SK-MEL-5 (cell line): ENCODE measurements around the gene ZBTB7C. TPM values are rescaled to one million over a fixed set of nuclear protein-coding genes. Genes with fewer than 3 reads are reported as not detected.

Experiments used
- DNase-seq: peaks from one replicate; pipeline ENCODE4 v3.0.0-alpha.2; 2016; ENCODE audit warnings: low read depth, low spot score
- in situ Hi-C: cut with HindIII; loops from 2 replicates; pipeline ENCODE4 v1.10.0; 2016; ENCODE audit warnings: low sequenced_read_pairs, high pct_unique_total_duplicates, low pct_unique_long_range_greater_than_20kb
- total RNA-seq: library from RNA; depleted of rRNA; stranded (reverse); fragments of >200 nt; shearing (Covaris generic); gene quantifications from 2 replicates; pipeline ENCODE4 v1.2.3, GENCODE V29; 2014

The ZBTB7C gene
- total RNA-seq, 1 experiment from 2014 or later, result not detected

DNA sequence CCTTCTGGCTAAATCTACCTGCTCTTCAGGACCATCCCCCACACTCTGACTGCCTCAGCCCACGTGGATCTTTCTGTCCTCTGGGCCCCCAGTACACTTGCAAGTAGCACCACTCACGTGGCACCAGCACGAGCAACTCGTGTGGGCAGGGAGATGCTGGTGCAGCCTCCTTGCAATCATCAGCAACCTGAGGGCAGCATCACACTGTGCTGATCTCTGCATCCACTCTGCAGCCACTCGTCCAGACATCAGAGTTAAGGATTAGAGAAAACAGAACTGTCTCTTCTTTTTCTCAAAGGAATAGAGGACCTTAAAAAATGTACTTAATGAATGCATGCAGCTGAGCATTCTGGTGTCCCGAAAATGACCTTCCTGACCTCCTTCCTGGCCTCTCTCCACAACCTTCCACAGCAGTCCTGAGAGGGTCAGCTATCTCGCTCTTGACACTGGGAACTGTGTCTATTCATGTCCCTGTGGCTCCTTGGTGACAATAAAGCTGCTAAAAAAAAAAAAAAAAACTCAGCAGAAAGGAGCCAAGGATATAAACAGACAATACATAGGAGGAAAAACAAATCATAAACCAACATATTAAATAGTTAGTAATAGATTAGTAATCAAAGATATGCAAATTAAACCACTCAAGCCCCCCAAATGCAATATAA, 145.9 kb downstream of the ZBTB7C start:
- in situ Hi-C loops, result no loop called here
- no peak for DNase-seq

DNA sequence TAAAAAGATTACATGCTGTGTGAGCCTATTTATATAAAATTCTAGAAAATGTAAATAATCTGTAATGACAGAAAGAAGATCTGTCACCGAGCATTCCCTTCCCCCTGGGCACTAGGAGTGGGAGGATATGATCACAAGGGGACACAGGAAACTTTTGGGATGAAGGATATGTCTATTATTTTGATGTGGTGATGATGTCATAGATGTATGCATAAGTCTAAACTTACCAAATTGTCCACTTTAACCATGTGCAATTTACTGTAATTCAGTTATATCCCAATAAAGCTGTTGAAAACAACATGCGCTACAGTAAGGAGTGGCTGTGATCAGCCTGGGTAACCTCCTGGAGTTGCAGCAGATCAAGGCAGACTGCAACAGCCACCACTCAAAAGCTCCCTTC, 148.9 kb downstream of the ZBTB7C start:
- in situ Hi-C loops, result no loop called here
- DNase-seq, result no peak

DNA sequence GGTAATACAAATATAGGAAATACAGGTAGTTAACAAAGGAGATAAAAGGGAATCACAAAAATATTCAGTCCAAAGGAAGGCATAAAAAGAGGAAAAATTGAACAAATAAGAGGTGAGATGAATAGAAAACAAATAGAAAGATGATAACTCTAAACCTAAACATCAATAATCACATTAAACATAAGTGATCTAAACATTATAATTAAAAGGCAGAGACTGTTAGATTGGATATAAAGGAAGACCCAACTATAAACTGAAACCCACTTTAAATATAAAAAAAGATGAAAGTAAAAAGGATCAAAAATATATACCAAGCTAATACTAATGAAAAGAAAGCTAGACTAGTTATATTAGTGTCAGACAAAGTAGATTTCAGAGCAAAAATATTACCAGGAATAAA, 152.3 kb downstream of the ZBTB7C start:
- no peak for DNase-seq
- in situ Hi-C loops, result no loop called here

DNA sequence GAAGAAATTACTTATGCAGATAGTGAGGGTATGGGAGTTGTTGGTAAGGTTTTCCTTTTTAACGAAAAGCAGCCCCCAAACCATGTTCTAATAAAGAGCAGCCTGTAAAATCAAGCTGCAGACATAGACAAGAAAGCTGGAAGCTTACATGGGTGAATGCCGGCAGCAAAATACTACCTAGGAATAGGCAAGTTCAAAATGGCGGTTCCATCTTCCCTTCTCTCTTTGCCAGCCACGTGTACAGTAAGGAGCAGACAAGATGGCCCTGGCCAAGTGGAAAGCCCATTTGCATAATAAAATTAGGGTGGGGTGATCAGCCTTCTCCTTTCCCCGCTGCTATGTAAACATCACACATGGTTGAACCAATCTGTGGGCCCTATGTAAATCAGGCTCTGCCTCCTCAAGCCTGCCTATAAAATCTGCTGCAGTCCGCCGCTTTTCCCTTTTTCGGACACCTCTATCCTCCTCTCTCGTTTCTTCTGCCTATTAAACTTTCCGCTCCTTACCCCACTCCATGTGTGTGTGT, 155.0 kb downstream of the ZBTB7C start:
- in situ Hi-C loops, result no loop called here
- DNase-seq, result no peak

DNA sequence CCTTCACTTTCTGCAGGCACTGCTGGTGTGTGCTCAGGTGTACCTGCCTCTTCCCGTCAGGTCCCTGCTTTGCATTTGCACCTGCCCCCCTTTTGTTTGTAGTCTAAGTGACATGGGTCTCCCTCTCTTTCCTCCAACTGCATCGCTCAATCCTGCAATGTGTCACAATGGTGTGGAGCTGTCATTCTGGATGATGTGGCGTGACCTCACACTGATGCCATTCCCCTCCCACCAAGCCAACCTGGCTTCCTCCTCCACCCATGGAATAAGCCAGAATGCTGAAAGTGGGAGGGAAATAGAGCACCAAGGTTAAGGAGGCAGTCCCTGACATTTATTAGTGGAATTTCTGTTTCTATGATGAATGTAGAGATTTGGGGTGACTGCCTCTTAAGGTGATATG, 156.7 kb downstream of the ZBTB7C start:
- in situ Hi-C loops, result no loop called here

DNA sequence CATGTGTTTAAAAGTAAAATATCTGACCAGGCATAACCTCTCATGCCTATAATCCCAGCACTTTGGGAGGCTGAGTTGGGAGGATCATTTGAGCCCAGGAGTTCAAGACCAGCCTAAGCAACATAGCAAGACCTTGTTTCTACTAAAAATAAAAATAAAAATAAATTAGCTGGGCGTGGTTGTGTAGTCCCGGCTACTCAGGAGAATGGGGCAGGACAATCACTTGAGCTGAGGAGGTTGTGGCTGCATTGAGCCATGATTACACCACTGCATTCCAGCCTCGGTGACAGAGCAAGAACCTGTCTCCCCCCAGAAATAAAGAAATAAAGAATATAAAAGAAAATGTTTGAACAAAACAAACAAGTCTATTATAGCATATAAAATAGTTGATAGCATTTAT, 158.3 kb downstream of the ZBTB7C start:
- in situ Hi-C loops, result no loop called here

More for the DNA sequence above, 156.7 kb downstream of the ZBTB7C start:
- no peak for DNase-seq

DNA sequence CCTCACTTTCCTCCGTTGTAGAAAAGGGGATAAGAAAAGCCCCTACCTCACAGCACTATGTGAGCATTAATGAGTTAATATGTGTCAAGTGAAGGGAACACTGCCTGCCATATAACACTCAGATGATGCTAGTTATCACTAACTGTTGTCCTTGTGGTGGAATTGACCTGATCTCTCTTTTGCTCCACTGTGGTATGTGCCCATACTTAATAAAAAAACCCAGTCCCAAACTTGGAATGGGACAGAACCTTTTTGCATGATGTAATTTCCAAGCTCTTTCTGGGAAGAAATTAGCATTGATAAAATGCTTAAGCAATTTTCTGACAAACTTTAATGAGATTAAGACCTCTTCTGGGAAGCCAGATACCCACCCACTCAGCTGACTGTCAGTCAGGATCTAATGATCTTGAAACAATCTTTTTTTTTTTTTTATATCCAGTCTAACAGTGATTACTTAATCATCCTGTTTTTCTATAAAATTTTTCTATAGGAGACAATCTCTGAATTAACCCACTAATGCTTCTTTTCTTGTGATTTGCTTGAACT, 158.7 kb downstream of the ZBTB7C start:
- in situ Hi-C loops, result no loop called here
- no peak for DNase-seq

More for the DNA sequence above, 158.3 kb downstream of the ZBTB7C start:
- no peak for DNase-seq

DNA sequence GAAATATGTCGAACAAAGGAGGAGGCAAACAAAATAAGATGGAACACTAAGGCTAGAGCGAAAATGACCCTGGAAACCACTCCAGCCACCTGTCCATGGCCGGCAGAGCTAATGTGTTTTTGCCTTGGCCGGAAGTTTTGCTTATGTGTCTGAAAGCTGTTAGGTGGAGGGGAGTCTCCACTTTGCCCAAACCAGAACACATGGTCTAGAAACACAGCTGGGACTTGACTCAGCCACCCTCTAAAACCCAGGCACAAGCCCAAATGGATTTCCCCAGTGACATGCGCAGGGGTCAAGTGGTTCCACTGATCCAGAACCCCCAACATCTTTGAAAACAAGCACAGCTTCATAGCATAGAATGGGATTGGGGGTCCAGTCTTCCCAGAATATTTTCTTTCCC, 159.3 kb downstream of the ZBTB7C start:
- no peak for DNase-seq
- in situ Hi-C loops, result no loop called here

DNA sequence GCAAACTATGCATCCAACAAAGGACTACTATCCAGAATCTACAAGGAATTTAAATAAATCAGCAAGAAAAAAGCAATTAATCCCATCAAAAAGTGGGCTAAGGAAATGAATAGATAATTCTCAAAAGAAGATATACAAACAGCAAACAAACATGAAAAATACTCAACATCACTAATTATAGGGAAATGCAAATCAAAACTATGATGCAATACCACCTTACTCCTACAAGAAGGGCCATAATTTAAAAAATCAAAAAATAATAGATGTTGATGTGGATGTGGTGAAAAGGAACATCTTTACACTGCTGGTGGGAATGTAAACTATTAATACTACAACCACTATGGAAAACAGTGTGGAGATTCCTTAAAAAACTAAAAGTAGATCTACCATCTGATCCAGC, 164.7 kb downstream of the ZBTB7C start:
- in situ Hi-C loops, result no loop called here
- no peak for DNase-seq

DNA sequence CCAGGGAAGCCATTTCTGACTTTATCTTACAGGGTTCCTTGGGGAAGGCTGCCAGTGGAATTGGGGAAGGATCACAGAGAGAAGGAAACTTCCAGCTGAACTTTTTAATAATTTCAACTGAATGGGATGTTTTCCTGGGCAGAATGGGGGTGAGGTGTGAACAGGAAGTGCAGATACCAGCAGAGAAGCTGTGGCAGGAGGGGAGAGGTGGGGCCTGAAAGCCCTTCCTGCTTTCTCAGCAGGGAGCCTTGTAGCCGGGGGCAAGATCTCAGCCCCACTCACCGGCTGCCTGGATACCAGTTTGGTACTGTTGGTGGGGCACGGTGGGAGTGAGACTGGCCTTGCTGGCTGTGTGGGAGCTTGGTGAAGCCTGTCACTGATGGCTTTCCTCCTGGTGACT, 170.5 kb downstream of the ZBTB7C start:
- in situ Hi-C loops, result no loop called here
- no peak for DNase-seq

DNA sequence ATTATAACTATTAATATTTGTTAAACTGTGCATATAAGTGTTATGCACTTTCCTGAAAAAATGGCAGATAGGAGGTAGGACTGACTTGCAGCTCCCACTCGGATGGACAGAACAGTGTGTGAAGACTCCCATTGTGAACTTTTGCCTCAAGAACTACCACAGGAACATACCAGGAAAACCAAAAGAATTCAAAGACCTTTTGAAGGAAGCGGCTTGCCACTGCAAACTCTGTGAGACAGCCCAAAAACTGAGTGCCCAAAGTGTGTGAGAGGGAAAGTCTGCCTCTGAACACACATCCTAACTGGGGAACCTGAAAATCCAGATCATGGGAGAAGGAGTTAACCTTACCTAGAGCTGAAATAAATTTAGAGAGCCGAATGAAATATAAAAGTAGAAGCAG, 171.0 kb downstream of the ZBTB7C start:
- in situ Hi-C loops, result no loop called here
- peak; percentile 22 for DNase-seq

DNA sequence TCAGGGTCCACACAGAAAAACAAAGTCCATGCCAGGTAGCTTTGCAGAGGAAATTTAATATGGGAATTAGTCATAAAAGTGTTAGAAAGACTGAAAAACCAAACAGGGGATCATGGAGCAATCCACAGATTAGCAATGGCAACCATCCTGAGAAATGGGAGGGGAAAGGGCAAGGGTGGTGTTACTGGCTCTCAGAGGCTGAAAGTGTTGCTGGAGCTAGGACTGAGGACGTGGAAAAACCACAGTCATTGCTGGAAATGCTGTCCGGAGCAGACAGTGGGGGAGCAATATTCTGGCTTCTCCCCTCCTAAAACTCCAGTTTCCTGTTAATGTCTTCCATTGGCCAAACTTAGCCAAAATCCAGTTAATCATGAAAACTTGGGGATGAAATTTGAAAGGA, 172.4 kb downstream of the ZBTB7C start:
- in situ Hi-C loops, result no loop called here

DNA sequence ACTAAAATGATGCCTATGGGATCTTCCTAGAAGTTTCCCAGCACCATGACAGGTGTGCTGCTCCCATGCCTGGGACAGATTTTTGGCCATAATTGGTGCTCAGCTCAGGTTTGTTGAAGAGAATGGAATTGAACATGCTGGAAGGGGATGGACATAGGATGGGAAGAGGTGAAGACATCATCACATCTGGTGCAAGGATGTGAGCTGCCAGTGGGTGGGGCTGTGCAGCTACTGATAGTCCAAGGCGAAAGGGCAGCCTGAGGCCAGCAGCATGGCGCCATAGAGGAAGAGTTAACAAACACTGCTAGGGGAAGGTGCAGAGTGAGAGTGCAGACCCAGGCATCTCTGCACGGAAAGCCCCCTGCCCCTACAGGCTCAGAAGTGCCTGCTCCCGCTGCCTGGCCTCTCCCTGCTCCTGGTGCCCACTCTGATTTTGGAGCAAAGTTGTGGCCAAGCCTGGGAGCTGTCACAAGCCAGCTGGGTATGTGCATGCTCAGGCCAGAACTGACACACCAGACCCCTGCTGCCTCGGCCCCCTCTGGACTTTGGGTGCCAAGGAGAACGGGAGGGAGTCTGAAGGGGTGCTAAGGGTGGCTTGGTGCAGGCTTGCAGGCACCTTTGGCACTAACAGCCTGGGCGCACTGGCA, 178.6 kb downstream of the ZBTB7C start:
- peak; percentile 80 for DNase-seq
- in situ Hi-C loops, result no loop called here

More for the DNA sequence above, 172.4 kb downstream of the ZBTB7C start:
- DNase-seq, result no peak

DNA sequence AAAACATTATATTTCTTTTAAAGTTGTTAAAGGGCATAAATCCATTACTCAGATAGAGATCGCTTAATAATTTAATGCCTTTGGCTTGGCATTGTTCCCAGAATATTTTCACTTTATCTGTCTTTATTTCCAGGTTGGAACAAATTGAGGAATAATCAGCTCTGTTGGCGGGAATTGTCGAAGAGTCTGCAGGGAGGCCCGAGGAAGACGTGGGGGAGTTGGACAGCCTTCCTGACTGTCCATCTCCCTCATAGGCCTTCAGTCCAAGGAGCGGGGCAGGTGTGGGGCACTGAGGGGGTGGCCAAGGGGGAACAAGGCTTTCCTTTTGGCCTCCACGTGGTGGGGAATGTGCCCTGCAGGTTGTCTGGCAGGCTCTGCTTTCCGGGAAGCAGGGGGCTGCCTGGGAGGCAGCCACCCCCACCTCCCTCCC, 179.6 kb downstream of the ZBTB7C start:
- DNase-seq, result no peak
- in situ Hi-C loops, result no loop called here

DNA sequence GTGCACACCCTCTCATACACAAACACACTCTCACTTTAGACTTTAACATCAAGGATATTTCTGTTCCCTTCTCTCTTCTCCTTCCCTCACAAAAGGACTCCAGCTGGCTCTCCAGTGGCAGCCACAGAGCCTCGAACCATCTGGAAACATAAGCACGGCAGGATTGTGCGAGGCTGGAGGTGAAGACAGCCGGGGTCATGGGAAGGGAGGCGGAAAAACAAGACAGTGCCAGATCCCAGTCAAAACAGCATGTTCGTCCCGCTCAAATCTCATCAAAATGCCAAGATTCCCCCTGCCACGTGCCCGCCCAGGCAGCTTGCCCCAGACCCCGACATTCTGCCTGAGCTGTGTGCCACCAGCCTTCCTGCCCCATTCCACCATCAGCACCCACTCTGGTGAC, 180.3 kb downstream of the ZBTB7C start:
- no peak for DNase-seq
- in situ Hi-C loops, result no loop called here

DNA sequence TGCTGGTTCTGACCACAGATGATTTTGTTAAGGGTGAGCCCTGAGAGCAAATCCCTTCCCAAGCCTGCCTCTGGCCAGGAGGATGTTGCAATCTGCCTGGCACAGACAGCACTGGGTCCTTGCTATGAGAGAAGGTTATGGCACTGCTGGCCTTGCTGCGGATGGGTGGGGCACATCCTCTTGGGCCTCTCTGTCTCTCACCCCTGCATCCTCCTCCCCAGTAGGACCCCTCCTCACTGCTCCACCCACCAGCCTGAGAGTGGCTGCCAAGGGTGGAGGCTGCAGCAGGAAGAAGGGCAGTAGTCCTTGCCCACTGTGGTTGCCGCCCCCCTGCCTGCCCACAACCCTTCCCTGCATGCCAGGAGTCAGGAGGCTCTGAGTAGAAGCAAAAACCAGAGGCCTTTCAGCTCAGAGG, 180.9 kb downstream of the ZBTB7C start:
- no peak for DNase-seq

DNA sequence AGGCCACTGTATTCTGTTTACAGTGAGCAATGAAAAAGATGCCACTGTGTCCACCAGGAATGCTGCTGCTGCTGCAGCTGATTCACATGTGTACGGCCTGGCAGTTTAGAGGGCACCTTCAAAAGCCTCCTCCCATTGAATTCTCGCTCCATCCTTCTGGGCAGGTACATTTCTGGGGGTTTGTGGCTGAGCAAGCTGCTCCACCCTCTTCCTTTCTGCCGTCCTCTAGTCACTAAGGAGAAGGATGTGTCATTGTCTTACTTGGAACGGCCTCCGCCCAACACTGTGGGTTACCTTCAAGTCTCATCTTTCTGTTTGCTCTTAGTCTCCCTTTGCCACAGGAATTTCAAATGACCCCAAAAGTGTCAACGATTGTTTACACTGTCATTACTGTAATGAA, 182.0 kb downstream of the ZBTB7C start:
- peak; percentile 4 for DNase-seq
- in situ Hi-C loops, result no loop called here

More for the DNA sequence above, 180.9 kb downstream of the ZBTB7C start:
- in situ Hi-C loops, result no loop called here

DNA sequence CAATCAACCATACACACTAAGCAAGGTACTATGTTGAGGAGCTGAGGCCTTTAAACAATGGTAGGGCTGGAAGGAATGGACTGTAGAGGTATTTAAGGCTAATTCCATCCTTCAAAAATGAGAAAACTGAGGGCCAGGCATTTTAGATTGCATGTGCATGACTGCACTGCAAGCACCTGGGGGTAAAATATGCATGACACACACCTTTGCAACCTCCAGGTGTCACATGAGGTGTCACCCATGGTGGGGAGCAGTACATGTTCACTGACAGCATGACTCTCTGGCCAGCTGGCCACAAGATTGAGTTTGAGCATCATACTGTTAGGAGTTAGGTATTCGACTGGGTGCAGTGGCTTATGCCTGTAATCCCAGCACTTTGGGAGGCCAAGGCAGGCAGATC, 182.8 kb downstream of the ZBTB7C start:
- no peak for DNase-seq
- in situ Hi-C loops, result no loop called here

DNA sequence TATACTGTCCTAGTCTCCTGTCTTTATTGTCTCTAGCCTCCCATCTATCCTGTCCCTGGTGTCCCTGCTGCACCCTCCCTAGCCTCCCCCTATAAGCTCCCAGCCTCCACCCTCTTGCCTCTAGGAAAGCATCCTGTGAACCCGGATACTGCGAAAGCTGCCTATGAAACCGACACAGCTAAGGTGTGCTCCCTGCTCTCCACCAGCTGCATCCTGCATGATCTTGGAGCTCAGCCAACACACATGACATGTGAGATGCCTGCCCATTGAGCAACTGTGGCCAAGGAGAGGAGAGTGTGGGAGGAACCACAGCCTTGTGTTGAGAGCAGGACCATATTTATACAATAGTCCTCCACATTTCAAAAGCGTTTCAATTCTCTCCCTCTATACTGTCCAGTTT, 187.1 kb downstream of the ZBTB7C start:
- DNase-seq, result peak; percentile 14
- in situ Hi-C loops, result no loop called here
